C1 segment of cervical spinal cord (tissue), 14 donors: ENCODE measurements around the gene SYCP2.
A peak's percentile ranks its signal among the peaks of the same experiment; 100 is the strongest.

Experiments
- DNase-seq, 14 donors: peaks; one replicate each; lab custom pipeline; 2025; lab: John Stamatoyannopoulos, UW

SYCP2 gene

DNA sequence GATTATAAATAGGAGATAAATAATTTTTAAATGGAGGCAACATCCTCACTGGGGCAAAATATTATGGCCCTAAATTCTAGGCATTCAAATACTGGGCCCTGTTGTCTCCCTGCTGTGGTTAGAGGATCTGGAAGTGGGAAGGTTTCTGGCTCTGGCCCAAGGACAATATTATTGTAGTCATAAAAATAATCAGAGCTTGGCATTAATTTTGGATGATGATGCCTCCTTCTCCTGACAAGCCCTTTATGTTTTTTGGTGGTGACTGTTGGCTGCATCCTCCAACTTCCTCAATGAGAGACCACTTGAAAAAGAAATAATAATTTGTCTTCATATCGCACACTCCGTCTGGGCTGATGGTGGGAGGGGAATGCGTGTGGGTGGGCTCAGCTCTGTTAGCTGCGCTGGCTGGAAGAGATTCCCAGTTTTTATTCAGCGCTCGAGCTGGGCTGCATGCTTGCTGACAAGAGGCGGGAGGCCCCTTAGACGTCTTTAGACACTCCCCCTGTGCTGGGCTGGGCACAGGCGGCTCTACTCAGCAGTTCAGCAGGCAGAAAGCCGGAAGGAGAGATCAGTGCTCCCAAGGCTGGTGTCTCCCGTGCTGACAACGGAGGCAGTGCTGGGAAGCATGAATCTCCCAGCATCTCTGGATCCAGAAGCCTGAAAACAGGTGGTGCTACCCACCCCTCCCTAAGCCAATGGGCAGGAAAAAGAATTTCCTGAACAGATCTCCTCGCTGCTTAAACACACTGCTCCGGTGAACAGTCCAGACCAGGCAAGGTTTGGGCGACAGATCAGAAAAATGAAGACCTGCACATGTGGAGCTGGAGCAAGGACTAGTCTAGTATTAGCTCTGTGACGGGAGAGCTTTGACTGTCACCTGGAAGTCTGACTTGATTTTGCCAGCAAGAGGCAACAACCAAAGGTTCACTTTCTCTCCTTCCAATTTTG lies 97.7 kb downstream of the SYCP2 start:
- peak in 7 of 14 donors; percentile 27 to 84 (median 52) for DNase-seq

DNA sequence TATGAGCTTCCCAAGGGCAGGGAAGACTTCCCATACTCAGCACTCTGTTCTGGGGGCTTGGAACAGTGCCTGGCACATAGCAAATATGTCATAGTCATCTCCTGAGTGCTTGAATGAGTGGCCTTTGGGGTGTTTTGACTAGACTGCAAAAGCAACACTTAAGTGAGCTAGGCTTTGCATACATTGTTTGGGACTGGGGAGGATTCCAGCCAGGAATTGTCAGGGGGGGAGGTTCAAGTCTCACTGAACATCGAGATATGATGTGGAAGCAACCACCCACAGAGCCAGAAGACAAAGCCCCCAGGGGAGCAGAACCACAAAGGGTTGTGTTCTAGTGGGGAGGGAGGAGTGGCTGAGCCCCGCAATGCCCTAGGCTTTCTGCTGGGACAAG lies 98.4 kb downstream of the SYCP2 start:
- peak in 1 of 14 donors; percentile 21 for DNase-seq

- peak in 1 of 14 donors; percentile 12 for DNase-seq
These were observed 100.8 kb downstream of the SYCP2 start for GRCh38 chr20:59832406-59833363.

DNA sequence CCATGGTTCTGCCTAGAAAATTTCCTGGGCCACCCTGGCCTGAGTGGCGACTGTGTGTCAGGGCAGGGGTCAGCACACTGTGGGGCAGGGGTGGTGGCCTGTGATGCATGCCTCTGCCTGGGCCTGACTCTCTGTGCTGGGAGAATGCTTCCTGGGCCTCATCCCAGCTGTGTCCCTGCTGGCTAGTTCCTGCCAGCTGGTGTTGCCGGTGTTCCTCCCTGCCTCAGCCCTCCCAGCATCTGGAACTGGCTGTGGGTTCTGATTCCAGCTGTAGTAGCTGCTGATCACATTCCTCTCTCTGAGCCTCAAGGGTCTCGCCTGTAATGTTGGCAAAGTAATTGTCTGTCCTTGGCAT lies 101.5 kb downstream of the SYCP2 start:
- DNase-seq: no peak

DNA sequence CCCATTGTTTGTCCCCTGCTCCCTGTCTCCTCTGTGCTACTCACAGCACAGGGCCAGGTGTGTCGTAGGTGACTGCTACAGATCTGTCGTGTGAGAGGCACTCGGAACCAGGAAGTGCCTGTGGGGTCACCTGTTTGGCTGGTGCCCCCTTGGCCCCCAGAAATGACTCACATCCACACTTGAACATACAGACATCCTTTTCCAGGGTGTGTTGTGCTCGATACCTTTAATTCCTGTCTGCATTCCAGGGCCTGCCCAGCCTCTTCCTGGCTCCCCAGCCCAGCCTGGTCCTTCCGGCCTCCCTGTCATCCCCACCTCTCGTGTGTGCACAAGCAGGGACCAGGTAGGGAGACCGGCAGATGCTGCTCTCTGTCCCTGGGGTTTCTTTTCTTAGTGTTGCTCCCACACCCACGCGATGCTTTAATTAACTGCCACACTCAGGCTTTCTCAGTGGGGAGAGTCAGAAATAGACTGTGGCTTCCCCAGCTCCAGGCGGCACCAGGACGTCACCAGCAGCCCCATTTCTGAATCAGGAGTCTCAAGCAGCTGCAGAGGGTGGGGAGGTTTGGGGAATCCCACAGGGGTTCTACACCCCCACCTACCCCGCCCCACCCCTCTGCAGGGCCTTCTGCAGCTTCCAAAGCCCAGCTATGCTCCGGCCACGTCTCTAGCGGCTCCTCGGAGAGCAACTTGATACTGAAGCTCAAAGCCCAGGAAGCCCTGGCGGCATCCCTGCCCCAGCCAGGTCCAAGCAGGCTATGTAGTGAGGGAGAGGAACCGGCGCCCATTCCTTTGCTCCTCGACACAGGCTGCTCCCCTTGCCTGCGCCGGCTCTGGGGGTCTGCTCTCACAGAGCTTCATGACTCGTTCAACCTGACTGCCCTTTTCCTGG lies 102.2 kb downstream of the SYCP2 start:
- DNase-seq: peak in 1 of 14 donors; percentile 48

DNA sequence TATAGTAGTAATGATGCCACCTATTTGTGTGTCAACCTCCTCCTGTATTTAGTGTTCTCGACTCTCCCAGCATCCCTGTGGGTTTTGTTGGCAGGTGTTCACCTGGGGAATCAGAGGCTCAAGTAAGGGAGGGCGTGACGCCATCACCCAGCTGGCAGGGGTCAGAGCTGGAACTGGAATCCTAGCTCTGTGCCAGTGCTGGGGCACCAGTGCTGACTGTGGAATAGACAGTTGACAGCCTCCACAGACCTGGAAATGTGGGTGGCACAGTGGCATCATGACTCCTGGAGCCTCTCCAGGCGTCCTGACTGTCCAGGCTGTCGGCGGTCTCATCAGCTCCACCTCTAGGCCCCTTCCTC lies 102.8 kb downstream of the SYCP2 start:
- peak in 1 of 14 donors; percentile 50 for DNase-seq

DNA sequence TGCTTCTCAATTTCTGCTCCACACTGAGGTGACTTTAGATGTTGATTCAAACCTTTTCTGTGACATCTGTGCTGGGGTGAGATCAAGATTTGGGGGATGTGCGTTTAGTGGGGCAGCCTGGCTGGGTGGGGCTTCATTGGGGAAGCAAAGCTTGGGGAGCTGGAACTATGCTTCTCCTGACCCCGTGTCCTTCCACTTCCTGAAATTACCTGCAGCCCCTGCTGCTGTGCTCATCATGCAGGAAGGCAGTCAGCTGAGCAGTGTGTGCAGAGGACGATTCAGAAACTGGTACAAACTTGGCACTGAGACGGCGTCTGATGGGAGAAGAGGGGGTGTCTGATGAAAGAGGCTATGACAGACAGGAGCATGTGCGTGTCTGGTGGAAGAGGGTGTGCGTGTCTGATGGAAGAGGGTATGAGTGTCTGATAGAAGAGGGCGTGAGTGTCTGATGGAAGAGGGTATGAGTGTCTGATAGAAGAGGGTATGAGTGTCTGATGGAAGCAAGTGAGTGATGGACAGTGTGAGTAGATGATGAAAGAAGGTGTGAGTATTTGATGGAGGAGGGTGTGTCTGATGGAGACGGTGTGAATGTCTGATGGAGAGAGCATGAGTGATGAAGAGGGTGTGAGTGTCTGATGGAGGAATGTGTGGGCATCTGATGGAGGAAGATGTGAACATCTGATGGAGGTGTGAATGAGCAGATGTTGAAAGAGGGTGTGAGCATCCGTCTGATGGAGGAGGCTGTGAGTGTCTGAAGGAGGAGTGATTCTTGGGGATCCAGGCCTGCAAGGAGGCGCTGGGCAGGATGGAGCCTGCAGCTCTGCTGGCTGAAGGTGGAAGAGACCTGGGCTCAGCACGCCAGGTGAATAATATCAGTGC lies 103.4 kb downstream of the SYCP2 start:
- no peak for DNase-seq

GRCh38 chr20:59829054-59829785 lies 104.2 kb downstream of the SYCP2 start:
- peak in 1 of 14 donors; percentile 31 for DNase-seq

DNA sequence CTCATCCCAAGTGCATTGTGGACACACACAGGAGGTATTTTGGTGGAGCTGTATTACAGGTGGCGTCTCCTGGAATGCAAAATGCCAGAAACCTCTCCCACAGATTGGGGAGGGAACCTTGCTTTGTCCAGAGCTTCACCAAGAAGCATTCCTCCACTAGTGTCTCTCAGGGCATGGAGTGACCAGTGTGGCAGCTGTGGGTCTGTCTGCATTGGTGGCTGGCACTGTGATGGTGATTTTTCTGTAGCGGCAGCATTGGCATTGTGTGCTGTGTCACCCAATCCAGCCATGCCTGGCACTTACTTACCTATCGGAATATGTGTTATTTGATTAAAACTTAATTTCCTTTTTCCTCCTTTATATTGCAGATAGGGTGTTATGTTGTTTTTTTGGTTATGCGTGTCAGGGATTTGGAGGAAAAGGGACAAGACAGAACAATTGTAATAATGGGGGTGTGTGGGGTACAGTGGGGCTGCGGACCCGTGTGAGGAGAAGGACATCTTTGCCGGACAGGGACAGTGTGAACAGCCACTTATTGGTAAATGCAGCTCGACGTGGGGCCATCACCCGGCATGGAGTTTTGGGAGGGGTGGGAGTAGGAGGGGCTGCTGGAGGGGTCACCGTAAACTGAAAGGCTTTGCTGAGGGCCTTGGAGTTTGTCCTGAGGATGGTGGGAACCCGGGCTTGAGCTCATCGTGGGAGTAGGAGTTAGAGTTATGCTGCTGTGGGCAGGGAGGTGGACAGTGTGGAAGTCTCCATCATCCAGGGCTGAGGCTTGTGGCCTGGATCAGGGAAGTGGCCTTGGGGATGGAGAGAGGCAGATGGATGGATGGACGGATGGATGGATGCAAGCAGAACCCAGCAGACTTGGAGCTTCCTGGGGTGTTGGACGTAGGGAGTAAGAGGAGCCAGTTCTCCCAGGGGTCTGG lies 105.0 kb downstream of the SYCP2 start:
- no peak for DNase-seq

DNA sequence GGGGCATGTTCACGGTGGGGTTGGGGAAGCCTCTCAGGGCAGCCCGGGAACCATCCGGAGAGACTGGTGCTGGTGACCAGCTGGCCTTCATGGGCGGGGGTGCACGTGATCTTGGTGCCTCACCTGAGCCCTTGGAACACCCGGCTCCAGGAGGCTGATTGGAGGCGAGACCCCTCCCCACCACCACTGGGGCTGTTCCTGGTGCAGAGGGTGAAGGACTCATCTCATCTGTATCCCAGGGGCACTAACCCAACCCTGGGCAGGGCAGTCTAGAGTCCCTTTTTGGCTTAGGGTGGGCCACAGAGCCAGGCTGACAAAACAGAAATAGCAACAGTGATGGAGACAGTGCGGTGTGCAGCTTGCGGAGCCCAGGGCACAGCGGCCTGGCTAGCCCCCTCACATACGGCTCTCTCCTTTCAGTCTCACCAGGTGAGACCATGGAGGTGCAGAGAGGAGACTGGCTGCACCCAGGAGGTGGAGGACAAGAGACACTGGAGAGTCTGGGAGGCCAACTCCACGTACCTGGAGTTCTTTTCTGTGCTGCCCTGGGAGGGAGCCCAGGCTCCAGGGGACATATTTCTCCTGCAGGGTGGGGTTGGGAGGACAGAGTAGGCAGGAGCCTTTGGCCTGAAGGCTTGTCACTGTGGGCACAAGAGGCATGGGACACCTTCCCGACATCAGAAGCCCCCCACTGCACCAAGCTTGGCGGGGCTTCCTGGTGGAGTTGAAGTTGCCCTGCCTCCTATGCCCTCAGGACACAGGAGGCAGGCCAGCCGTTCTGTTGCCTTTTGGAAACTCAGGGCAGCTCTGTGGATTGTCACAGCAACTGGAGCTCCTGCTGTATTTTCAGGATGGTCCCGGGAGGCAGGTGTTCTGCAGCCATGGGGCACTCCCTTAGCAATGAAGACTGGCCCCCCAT lies 106.0 kb downstream of the SYCP2 start:
- DNase-seq: peak in 1 of 14 donors; percentile 34

DNA sequence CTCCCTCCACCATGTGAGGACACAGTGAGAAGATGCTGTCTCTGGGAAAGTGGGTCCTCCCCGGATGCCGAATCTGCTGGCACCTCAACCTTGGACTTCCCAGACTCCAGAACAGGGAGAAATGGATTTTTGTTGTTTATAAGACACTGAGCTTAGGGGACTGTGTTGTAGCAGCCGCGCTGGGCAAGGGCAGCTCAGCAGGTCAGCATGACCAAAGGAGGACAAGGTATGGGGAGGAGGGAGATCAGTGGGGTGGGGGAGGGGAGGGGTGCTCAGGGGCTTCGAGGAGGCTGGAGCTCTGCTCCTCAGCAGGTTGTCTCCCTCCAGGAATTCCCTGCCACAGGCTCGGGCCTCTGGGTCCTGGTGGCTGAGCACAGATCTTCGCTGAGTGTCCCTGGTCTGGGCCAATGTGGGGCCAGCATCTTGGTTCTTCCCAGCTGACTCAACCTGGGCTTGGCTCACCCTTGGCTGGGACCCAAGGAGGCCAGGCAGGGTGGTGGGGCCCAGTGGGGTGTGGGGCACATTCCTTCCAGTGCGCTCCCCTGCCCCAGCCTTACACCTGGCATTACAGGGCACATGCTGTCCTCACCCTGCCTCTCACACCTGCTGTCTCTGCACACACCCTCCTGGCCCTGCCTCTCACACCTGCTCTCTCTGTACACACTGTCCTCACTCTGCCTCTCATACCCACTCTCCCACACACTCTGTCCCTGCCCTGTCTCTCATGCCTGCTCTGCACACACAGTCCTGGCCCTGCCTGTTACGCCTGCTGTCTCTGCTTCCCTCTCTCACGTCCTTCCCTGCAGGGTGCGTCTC lies 107.3 kb downstream of the SYCP2 start:
- peak in 1 of 14 donors; percentile 94 for DNase-seq

DNA sequence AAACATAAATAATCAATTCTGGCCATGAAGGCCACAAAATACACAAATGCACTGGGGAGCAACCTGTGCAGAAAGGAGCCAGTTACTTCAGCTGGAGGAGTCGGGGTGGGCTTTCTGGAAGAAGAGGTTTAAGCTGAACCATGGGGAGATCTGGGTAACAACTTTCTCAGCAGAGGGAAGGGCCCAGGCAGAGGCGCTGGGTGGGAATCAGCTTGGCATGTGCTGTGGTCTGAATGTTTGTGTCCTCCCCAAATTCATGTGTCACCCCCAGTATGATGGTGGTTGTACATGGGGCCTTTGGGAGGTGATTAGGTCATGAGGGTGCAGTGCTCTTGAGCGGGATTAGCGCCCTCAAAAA lies 107.9 kb downstream of the SYCP2 start:
- DNase-seq: no peak

DNA sequence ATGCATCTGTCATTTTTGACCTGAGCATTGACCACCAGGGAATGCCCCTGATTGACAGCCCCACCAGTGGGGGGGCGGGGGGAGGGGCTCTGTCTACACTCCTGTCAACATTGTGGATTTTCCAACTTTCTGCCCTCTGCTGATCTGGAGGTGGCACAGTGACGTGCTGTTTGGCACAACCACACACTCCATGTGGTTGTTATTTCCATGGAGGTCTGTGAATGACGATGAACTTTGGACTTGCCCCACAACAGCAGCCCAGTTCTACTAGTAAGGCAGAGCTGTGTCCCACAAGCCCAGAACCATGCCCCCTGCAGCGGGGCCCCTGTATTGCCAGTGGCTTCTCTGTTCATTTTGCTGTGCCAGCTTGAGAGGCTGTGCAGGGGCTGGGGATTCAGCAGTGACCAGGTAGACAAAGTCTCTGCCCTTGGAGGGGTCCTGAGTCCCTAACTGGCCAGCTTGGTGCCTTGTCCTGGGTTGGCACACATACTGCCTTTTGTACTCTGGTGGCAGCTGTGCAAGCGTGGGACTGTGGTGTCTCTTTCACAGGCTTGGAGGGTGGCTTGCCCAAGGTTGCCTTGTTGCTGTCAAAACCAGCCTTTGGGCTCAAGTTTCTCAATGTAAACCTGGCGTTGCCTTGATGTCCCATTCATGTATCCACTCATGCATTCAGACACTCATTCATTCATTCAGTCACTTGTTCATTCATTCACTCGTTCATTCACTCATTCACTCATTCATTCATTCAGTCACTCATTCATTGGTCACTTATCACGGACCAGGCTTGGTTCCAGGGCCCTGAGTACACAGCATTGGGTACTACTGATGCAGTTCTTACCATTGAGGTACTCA lies 108.5 kb downstream of the SYCP2 start:
- no peak for DNase-seq

DNA sequence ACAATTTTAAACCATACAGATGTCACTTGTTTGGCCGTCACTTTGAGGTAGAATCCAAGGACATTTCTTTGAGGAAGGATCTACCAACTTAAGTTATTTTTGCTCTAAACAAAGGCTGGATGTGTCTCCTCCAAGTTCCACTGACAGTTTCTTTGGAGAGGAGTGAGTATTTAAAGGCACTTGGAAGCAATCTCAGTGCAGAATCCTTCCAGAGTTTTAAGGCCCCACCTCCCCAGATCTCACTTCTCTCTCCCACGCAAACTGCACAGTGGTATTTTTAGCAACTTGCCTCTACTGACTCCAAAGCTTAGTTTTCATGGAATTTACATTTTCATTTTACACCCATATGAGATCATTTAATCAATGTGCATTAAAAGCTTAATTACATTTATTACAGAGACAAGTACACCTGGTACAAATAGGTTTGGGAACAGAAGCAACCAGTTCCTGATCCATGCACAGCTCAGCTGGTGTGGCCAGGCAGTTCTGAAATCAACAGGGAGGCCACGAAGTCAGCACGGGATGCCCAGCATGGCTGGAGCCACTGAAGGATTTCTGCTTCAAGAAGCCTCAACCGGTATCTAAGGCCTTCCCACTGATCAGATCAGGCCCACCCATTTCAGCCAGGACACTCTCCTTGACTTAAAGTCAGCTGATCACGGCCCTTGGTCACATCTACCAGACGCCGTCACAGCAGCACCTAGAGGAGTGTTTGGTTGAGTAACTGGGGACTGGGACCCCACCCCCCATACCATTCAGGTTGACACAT lies 109.8 kb downstream of the SYCP2 start:
- DNase-seq: no peak

DNA sequence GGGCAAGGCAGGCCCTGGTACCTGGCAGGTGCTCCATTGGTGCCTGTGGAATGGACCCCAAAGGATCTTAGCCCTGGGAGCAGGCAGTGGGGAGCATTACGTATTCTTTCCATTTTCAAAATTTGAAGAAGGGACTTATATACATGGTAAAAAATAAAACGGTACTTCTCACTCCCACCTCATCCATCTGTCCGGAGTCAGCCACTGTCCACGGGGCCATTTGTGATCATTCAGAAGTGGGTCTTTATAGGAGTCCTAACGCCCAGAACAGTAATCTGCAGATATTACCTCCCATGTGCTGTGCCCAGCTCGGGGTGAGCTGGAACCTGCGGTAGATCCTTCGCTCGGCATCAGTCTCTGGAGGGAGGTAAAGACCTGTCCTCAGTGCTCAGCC lies 110.4 kb downstream of the SYCP2 start:
- no peak for DNase-seq
